Hematopoietic multipotent progenitor cell treated with erythropoietin and hydrocortisone succinate and interleukin-3 and kit ligand, for 4 days (in vitro differentiated cells): ENCODE results near the gene THBS2.
"Not testable (repeated sequence)": the region's sequence is repeated elsewhere in the genome, so short reads cannot be mapped to it uniquely, and the experiment has no call there.

Experiments
- DNase-seq: peaks from one replicate; pipeline ENCODE4 v3.0.0-alpha.2; 2015

Gene THBS2

GRCh38 chr6:169271158-169271876 is 17.7 kb upstream of the THBS2 start:
- no peak for DNase-seq

GRCh38 chr6:169270077-169270380 is 16.4 kb upstream of the THBS2 start:
- not testable (repeated sequence) for DNase-seq

- DNase-seq: no peak
Measured at GRCh38 chr6:169269180-169270076, 15.8 kb upstream of the THBS2 start.

DNA sequence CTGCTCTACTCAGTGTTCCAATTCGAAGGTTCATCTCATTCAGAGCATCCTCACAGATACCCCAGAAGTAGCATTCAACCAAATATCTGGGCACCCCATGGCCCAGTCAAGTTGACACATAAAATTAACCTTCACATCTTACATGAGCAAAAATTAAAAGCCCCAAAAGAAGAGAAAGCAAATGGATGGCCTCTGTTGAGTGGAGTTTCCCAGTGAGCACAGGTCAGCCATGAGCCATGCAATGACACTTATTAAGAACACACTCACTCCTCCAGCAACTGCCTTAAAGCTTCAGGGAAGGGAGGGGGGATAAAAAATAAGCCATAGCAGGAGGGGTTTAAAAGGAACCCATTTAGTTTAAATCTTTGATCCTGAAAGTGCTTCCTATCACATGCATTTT is 14.6 kb upstream of the THBS2 start:
- DNase-seq: no peak

- DNase-seq: no peak
Measured at GRCh38 chr6:169266746-169267591, 13.3 kb upstream of the THBS2 start.

- no peak for DNase-seq
Measured at GRCh38 chr6:169266261-169266660, 12.6 kb upstream of the THBS2 start.

DNA sequence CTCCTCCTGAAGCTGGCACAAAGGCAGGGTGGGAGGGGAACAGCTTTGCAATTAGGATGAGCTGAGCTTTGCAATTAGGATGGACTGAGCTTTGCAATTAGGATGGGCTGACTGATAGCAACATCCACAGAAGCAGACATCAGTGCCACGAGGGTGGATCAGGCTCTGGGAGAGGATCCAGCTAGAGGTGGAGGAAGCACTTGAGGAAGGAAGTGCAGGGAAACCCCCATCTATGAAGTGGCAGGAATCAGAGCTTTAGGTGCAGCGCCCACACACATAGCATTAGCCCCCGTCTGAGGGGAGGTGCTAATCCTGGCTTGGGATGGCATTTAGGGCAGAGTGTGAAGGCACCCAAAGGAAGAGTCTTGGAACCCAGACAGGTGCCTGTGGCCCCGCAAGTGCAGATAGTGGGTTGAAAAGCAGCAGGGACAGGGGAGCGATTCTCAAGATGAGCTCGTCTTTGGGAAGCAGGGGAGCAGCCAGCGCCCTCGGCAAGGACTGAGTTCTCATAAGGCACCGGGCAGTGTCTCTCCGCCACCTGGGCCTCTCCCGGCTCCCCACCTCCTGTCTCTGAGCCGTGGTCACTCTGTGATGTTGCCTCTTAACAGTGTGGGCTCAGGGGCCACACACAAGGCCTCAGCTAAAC is 12.0 kb upstream of the THBS2 start:
- no peak for DNase-seq

DNA sequence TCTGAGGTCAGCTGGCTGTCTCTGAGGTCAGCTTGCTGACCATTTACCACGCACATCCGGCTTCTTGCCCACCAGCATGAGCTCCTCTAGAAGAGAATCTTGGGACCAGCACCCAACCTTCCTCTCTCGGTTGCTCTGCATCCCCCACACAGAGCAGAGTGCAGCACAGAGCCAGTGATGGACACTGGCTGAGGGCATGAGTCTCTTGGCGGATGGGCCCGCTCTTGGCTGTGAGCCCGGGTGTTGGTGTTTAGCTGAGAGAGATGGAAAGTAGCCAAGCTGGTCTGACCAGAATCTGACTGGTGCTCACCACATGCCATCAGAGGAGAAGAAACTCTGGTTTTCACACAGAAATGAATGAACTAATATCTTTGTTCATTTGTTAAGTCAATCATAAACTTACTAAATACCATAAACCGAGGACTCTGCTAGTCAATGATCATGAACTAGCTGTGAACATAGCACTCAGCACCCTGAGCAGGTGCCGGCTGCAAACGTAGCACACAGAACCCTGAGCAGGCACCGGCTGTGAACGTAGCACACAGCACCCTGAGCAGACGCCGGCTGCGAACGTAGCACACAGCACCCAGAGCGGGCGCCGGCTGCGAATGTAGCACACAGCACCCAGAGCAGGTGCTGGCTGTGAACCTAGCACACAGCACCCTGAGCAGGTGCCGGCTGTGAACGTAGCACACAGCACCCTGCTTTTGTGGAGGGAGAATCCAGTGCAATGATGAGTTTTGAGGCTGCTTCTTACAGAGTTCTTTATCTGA is 10.4 kb upstream of the THBS2 start:
- no peak for DNase-seq

GRCh38 chr6:169263374-169263773 is 9.7 kb upstream of the THBS2 start:
- no peak for DNase-seq

DNA sequence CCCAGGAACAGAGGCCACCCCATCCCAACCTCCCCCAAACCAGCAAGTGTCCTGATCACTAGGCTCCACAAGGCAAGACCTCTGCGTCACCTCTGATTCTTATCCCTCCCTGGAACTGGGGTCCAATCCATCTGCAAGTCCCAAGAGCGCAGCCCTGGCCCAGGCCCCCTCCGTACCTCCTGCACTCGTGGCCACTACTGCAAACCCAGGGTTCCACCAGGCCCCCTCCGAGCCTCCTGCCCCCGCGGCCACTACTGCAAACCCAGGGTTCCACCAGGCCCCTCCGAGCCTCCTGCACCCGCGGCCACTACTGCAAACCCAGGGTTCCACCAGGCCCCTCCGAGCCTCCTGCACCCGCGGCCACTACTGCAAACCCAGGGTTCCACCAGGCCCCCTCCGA is 9.0 kb upstream of the THBS2 start:
- not testable (repeated sequence) for DNase-seq

GRCh38 chr6:169256518-169256917 is 2.9 kb upstream of the THBS2 start:
- no peak for DNase-seq

- DNase-seq: no peak
Measured at GRCh38 chr6:169256061-169256460, 2.4 kb upstream of the THBS2 start.

GRCh38 chr6:169255643-169256042 is 2.0 kb upstream of the THBS2 start:
- DNase-seq: no peak

DNA sequence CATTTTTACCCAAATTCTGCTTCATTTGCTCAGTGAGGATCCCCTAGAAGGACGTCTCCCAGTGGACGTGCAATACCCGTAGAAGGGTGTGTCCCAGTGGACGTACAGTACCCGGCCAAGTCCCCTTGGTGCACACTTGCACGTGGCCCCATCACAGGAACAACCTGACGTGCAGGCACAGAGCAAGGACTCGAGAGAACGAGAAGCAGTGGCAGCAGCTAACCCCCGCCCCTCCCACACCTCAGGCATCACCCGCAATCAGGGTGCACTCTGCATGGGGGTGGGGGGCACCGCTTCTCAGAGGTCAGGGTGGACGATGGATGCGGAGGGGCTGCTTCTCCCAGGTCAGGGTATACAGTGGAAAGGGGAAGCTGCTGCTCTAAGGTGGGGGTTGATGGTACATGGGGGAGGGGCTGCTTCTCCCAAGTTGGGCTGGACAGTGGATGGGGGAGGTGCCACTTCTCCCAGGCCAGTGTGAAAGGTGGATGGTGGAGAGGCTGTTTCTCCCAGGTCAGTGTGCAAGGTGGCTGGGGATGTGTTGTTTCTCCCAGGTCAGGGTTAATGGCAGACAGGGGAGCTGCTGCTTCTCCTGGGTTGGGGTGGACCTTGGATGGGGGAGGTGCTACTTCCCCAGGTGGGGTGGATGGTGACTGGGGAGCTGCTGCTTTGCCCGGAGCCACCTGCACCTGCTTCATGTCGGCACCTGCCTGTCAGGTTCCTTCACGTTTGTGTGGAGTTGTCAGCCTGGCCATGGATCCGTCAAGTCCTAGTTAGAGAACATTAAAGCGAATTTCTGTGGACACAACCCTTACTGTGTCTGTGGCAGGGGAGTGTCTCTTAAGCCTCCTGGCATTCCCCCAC is 1.0 kb upstream of the THBS2 start:
- DNase-seq: no peak

DNA sequence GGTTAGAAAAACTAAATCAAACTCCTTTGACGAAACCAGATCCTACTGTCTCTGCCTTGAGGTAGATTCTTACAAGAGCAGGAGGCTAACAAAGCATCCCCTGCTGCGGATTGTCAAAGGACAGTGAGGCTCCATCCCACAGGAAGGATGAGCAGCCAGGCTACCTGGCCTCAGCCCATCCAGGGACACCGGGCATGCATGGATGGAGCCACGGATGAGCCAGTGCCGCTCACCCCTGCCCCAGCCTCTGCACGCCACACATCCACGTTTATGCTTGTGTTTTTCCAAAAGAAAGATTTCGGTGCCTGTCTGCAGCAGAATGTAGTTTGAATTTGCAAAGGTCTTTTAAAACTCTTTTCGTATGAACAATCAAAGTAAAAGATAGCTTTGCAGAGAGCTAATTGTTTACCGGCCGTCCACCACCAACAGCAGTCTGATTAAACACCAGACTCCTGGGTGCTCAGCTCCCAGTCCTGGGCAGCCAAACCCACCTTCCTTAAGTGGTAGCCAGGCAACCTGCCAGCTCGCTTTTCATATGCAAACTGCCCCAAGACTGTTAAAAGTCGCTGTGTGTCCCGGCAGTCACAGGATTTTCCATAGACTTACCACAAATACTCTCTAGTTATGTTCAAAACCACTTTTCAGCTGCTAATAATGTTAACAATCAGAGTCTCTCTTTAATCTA is 999 bp downstream of the THBS2 start:
- no peak for DNase-seq

- no peak for DNase-seq
Measured at GRCh38 chr6:169251822-169252504, 1.7 kb downstream of the THBS2 start.

GRCh38 chr6:169251371-169251802 is 2.3 kb downstream of the THBS2 start:
- DNase-seq: no peak

GRCh38 chr6:169250660-169251059 is 3.0 kb downstream of the THBS2 start:
- DNase-seq: no peak

- no peak for DNase-seq
Measured at GRCh38 chr6:169249057-169249456, 4.6 kb downstream of the THBS2 start.

- no peak for DNase-seq
Measured at GRCh38 chr6:169248521-169248971, 5.1 kb downstream of the THBS2 start.
